Ovary (tissue), 9 donors: ENCODE results near the gene PACSIN2. TPM values are rescaled to one million over a fixed set of nuclear protein-coding genes. Genes with fewer than 3 reads are reported as not detected.
A peak's percentile ranks its signal among the peaks of the same experiment; 100 is the strongest.

Experiments
- DNase-seq, 5 donors: peaks; one replicate each; pipeline ENCODE4 v3.0.0-alpha.2; 2019 to 2020
- H3K27ac ChIP-seq, 2 donors: fragments of 200-600 bp; one replicate each; pipeline versions ENCODE4 v1.5.1 to v1.8.0; 2019 to 2022
- H3K27me3 ChIP-seq: fragments of 200-600 bp; one replicate; pipeline ENCODE4 v1.8.0; 2022
- H3K36me3 ChIP-seq: fragments of 200-600 bp; sonication (generic); one replicate; pipeline ENCODE4 v1.5.1; 2019
- H3K4me1 ChIP-seq: one replicate; pipeline ENCODE4 v1.8.1; 2013; ENCODE audit warnings: mild to moderate bottlenecking, moderate library complexity; ENCODE audit not compliant: insufficient read depth
- H3K4me3 ChIP-seq: fragments of 200-600 bp; sonication (generic); one replicate; pipeline ENCODE4 v1.5.1; 2017
- H3K9me3 ChIP-seq, 2 donors: fragments of 200-600 bp in 1 of 2; sonication (generic) in 1 of 2; one replicate each; pipeline versions ENCODE4 v1.5.1 to v1.8.1; 2013 to 2019; ENCODE audit warnings: mild to moderate bottlenecking in 1 of 2, moderate library complexity in 1 of 2
- CTCF ChIP-seq, 3 donors: fragments of 450-650 bp in 2 of 3; fragments of 200-600 bp in 1 of 3; IDR thresholded peaks; one replicate each; pipeline versions ENCODE4 v1.5.1 to v1.8.0; 2016 to 2022; ENCODE audit warnings: antibody characterized with exemption in 3 of 3, mild to moderate bottlenecking in 1 of 3
- EP300 ChIP-seq: sonication (generic); formaldehyde crosslinking; IDR thresholded peaks from one replicate; pipeline ENCODE4 v1.6.1; 2017; ENCODE audit warnings: antibody characterized with exemption
- POLR2A ChIP-seq: fragments of 450-650 bp; IDR thresholded peaks from one replicate; pipeline ENCODE4 v1.6.1; 2017; ENCODE audit warnings: antibody characterized with exemption, mild to moderate bottlenecking, moderate library complexity
- WGBS, 3 donors: extraction: QIAGEN DNeasy Blood & Tissue Kit in 1 of 3; methylation state at CpG; one replicate each; pipeline versions ENCODE4 v1.1.5 to v1.1.7; 2013 to 2017; 5-methylcytosine and 5-hydroxymethylcytosine counted together
- intact Hi-C, 4 donors: fragments of 100-400 bp; cut with DNase I; formaldehyde crosslinking; loops; one replicate each; pipeline versions ENCODE4 v1.11.0 to v1.15.1; 2022 to 2023
- polyA plus RNA-seq, 2 donors: library from polyadenylated mRNA; stranded (reverse); fragments of 200-250 nt in 1 of 2; fragments of 350-450 nt in 1 of 2; fragmentation: Illumina TruSeq in 1 of 2; extraction: RNeasy Lipid Tissue Mini Kit (QIAGEN cat#74804) in 1 of 2; gene quantifications; one replicate each; pipeline ENCODE4 v1.2.3, GENCODE V29; 2013 to 2014
- total RNA-seq, 7 donors: library from RNA; depleted of rRNA in 2 of 7; stranded (reverse); fragments of >200 nt in 2 of 7; fragmentation: NEBNext Ultra II Directional in 3 of 7; extraction: Animal tissue kit (Norgen Biotek cat#: 25700) in 3 of 7; gene quantifications; one replicate each; pipeline versions ENCODE4 v1.1.0 to v1.2.4, GENCODE V29; 2016 to 2023
- donor health status: DM: no; HTN: no; CAD: no; lungs with moderate emphysema.
- donor health status: DM: no; HTN: no; CAD: no.
- donor health status: Bipolar disorder and iron deficiency.
- donor health status: DM: yes; HTN: yes; CAD: no.
- donor health status: DM: no; HTN: no; CAD: no.
- donor health status: DM: yes; HTN: yes; CAD: no.

Gene PACSIN2
- total and polyA plus RNA-seq, 9 donors, result 25.5 to 60.0 (median 48.0) TPM

GRCh38 chr22:43014316-43014868 lies 557 bp downstream of the PACSIN2 start:
- DNase-seq, result peak; percentile 32 to 66 (median 57)
- 1 to 2% (median 1%) methylated on average over 31 to 38 of the region's 39 CpGs for WGBS, 3 donors
- Histone ChIP-seq H3K9me3 (no peaks in the 10 kb centered on the region), H3K27me3 (no peaks in the 10 kb centered on the region), H3K4me3 (peak overlapping the region; percentile 62), H3K27ac (no peak overlapping the region), H3K4me1 (peaks cover 9% of the 10 kb centered on the region), H3K36me3 (no peaks in the 10 kb centered on the region)
- TF ChIP-seq EP300 (no peak), POLR2A (no peak), CTCF (IDR thresholded peaks at IDR 0.05) (no peak)
- intact Hi-C loops, result no loop called here

- Histone ChIP-seq H3K4me3 (peak overlapping the region; percentile 62), H3K9me3 (no peaks in the 10 kb centered on the region), H3K27me3 (no peaks in the 10 kb centered on the region), H3K36me3 (no peaks in the 10 kb centered on the region), H3K27ac (no peak overlapping the region), H3K4me1 (peaks cover 9% of the 10 kb centered on the region)
- 20 to 29% (median 21%) methylated on average over 16 of the region's 16 CpGs for WGBS, 3 donors
- intact Hi-C loops, result no loop called here
- TF ChIP-seq EP300 (no peak), POLR2A (no peak), CTCF (IDR thresholded peaks at IDR 0.05) (no peak)
- no peak for DNase-seq
These were observed 1.3 kb downstream of the PACSIN2 start for GRCh38 chr22:43013355-43014315.

DNA sequence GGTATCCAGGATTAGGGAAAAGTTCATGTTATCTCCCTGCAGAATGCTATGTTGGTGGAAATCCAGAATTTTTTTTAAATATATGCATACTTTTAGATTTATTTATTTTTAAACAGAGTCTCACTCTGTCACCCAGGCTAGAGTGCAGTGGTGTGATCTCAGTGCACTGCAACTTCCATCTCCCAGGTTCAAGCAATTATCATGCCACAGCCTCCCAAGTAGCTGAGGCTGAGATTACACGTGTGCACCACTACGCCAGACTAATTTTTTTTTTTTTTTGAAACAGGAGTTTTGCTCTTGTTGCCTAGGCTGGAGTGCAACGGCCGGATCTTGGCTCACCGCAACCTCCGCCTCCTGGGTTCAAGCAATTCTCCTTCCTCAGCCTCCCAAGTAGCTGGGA lies 2.6 kb downstream of the PACSIN2 start:
- H3K9me3 ChIP-seq, result no peaks in the 10 kb centered on the region
- no peak overlapping the region for H3K4me3 ChIP-seq
- WGBS, 3 donors, result 71 to 81% (median 73%) methylated on average over 6 of the region's 6 CpGs
- H3K4me1 ChIP-seq, result peaks cover 9% of the 10 kb centered on the region
- no peak for TF ChIP-seq EP300
- TF ChIP-seq POLR2A, result no peak
- TF ChIP-seq CTCF (IDR thresholded peaks at IDR 0.05), result no peak
- H3K27me3 ChIP-seq, result no peaks in the 10 kb centered on the region
- no peak overlapping the region for H3K27ac ChIP-seq
- intact Hi-C loops, result no loop called here
- DNase-seq, result no peak
- H3K36me3 ChIP-seq, result no peaks in the 10 kb centered on the region

DNA sequence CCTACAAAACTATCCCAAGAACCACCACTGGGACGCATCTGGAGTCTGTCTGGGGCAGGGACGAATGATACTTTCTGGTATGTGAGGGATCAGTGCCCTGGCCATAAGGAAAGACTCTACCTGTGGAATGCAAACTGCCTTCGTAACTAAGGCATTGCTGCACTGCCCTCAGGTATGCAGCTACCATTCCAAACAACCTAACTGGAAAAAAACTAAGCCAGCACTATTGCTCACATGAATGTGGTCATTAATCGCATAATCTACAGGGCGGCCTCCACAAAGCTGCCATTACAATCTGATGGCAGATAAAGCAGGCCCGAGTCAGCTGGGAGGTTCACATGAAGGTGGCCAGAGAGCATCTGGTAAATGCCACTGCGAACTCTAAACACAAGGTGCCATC lies 3.9 kb downstream of the PACSIN2 start:
- WGBS, 3 donors, result 79 to 86% (median 84%) methylated on average over 7 of the region's 7 CpGs
- TF ChIP-seq CTCF (IDR thresholded peaks at IDR 0.05) (no peak), EP300 (no peak), POLR2A (no peak)
- Histone ChIP-seq H3K27ac (no peak overlapping the region), H3K36me3 (no peaks in the 10 kb centered on the region), H3K4me3 (no peak overlapping the region), H3K9me3 (no peaks in the 10 kb centered on the region), H3K27me3 (no peaks in the 10 kb centered on the region), H3K4me1 (peaks cover 9% of the 10 kb centered on the region)
- intact Hi-C loops, result no loop called here
- no peak for DNase-seq
